ENCODE results near the gene PSMB7. TPM values are rescaled to one million over a fixed set of nuclear protein-coding genes. Genes with fewer than 3 reads are reported as not detected.

PSMB7 gene
- total and polyA plus RNA-seq, 8 donors, result 39.0 to 99.9 (median 65.5) TPM

DNA sequence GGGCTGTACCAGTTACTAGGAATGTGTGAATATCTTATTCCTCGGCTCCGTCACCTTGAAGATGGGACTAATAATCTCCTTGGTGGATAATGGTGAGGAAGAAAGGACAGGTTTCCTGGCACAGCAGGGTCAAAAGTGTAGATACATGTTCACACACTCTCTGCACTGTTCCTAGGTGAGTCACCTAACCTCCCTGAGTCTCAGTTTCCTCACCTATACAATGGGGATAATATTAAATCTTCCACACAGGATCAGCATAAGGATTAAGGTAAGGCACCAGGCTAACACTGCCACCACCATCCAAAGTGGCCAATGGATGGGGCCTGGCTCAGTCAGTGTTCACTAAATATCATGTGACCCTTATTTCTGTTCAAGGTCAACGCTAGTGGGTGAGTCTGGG, 66.9 kb downstream of the PSMB7 start:
- no peaks in the 10 kb centered on the region for H3K9me3 ChIP-seq
- DNase-seq (peak in 1 of 6 donors; percentile 14), ATAC-seq (no peak), FAIRE-seq (no peak)
- TF ChIP-seq, protein P1, sequence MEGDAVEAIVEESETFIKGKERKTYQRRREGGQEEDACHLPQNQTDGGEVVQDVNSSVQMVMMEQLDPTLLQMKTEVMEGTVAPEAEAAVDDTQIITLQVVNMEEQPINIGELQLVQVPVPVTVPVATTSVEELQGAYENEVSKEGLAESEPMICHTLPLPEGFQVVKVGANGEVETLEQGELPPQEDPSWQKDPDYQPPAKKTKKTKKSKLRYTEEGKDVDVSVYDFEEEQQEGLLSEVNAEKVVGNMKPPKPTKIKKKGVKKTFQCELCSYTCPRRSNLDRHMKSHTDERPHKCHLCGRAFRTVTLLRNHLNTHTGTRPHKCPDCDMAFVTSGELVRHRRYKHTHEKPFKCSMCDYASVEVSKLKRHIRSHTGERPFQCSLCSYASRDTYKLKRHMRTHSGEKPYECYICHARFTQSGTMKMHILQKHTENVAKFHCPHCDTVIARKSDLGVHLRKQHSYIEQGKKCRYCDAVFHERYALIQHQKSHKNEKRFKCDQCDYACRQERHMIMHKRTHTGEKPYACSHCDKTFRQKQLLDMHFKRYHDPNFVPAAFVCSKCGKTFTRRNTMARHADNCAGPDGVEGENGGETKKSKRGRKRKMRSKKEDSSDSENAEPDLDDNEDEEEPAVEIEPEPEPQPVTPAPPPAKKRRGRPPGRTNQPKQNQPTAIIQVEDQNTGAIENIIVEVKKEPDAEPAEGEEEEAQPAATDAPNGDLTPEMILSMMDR (IDR thresholded peaks at IDR 0.05), result no peak
- H3K4me1 ChIP-seq, result no peaks in the 10 kb centered on the region
- no peak overlapping the region for H3K27ac ChIP-seq
- WGBS, 2 donors, result 88 to 92% methylated on average over 3 of the region's 3 CpGs
- H3K4me3 ChIP-seq, result no peak overlapping the region
- peaks cover 6 to 67% (median 13%) of the 10 kb centered on the region in 3 donors for H3K36me3 ChIP-seq
- intact Hi-C loops (cut with DNase I), result no loop called here
- H3K27me3 ChIP-seq, result no peaks in the 10 kb centered on the region

DNA sequence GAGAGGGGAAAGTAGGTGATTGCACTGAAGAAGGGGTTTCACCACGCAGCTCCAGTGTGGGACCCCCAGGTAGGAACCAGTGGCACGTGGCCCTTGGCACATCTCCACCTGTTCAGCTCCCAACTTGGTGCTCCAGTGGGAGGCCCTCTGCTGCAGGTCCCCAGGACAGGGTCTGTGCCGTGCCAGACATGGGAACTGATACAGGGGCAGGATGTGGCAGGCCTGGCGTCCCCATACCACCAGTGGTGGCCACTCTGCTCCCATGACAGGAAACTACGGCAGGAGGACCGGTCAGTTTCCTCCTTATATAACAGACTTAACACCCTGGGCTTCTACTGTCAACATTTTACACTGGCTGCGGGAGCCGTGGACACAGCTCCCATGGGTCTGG, 67.3 kb downstream of the PSMB7 start:
- intact Hi-C loops (cut with DNase I), result no loop called here
- Histone ChIP-seq H3K36me3 (peaks cover 2 to 63% (median 10%) of the 10 kb centered on the region in 3 donors), H3K27me3 (no peaks in the 10 kb centered on the region), H3K27ac (no peak overlapping the region), H3K4me3 (no peak overlapping the region), H3K4me1 (no peaks in the 10 kb centered on the region), H3K9me3 (no peaks in the 10 kb centered on the region)
- 87 to 89% methylated on average over 8 of the region's 8 CpGs for WGBS, 2 donors
- FAIRE-seq (no peak), DNase-seq (peak in 1 of 6 donors; percentile 41), ATAC-seq (no peak)
- TF ChIP-seq, protein P1 (IDR thresholded peaks at IDR 0.05), result no peak

DNA sequence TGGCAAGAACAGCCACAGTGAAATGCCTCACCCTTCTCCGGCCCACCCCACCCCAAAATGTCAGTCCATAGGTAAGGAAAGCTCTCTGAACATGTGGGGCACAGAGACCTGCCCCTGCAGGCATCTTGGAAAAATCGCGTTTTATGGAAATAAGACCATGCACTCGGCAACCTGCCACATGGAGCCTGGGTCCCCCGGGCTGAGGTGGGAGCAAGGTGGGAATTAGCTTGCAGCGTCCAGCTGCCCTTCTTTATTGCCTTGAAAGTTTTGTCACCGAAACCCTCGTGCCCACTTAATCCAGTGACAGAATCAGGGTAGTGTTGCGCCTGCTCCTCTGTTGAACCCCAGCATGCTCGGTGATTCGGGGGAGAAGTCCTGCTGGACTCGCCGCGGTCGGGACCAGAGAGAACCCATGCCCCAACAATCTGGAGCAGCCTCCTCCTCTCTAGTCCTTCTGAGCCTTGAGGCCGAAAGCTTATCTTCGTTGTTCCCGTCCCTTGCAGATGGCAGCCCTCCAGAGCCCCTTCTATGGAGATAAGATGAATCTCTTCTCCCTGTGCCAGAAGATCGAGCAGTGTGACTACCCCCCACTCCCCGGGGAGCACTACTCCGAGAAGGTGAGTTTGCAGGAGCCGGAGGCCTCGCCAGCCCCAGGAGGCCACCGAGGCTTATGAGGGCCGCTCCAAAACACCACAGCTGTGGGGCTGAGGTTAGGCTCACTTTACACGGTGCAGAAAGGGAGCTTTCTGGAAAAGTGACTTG, 67.9 kb downstream of the PSMB7 start:
- intact Hi-C loops (cut with DNase I), result no loop called here
- Histone ChIP-seq H3K4me3 (no peak overlapping the region), H3K9me3 (no peaks in the 10 kb centered on the region), H3K4me1 (no peaks in the 10 kb centered on the region), H3K27me3 (no peaks in the 10 kb centered on the region), H3K36me3 (peaks cover 0 to 57% (median 6%) of the 10 kb centered on the region in 3 donors), H3K27ac (no peak overlapping the region)
- WGBS, 2 donors, result 87 to 89% methylated on average over 26 of the region's 26 CpGs
- FAIRE-seq, result no peak
- ATAC-seq, result no peak
- TF ChIP-seq, protein P1 (IDR thresholded peaks at IDR 0.05), result no peak
- peak in 1 of 6 donors; percentile 50 for DNase-seq

DNA sequence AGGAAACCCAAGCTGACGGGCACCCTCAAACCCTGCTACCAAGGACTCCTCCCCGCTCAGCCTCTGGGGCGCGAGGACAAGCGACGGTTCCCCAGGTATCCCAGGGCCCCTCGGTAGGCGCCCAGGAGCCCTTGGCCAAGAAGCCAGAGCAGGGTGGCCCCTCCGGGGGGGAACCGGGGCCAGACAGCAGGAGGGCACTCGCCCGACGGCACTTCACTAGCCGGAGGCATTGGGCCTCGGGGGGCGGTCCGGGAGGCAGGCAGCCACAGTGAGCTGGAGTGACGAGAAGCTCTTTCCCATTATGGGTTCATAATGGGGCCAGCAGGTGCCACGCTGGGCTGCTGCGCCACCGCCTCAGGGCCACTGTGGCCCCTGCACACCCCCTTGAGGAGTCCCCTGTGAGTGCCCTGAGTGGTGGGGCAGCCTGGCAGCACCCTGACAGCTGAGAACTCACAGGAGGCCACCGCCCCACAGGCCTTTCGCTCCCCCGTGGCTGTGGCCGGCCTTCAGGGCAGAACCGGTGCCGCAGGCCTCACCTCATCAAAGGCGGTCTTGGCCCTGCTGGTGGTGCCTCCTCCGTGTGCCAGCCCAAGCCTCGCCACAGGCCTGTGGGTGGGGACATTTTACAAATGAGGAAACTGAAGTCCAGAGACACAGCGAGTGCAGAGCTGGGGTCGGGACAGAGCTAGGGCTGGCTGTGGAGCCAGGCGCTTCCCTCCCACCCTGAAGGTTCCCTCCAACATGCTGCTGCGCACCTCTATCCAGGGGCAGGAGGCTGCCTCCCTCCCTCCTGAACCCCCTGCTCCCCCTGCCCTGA, 68.7 kb downstream of the PSMB7 start:
- intact Hi-C loops (cut with DNase I), result no loop called here
- Histone ChIP-seq H3K9me3 (no peaks in the 10 kb centered on the region), H3K27me3 (no peaks in the 10 kb centered on the region), H3K4me3 (no peak overlapping the region), H3K27ac (no peak overlapping the region), H3K4me1 (no peaks in the 10 kb centered on the region), H3K36me3 (peaks cover 0 to 50% (median 6%) of the 10 kb centered on the region in 3 donors)
- peak in 1 of 6 donors; percentile 56 for DNase-seq
- no peak for ATAC-seq
- no peak for FAIRE-seq
- 90 to 92% methylated on average over 34 of the region's 34 CpGs for WGBS, 2 donors
- TF ChIP-seq, protein P1 (IDR thresholded peaks at IDR 0.05), result no peak

Measured in pancreas (tissue), 10 donors.